Central memory CD8-positive, alpha-beta T cell (primary cell): Measurements from ENCODE around the gene SPATA18.

ENCODE experiments used
- ATAC-seq: fragments of 150-1000 bp; cut with Tn5 transposase; replicated peaks from 2 replicates; pipeline ENCODE4 v1.10.0; 2022; ENCODE audit warnings: mild to moderate bottlenecking, moderate FRiP score, moderate number of reproducible peaks; ENCODE audit not compliant: poor library complexity, severe bottlenecking; ENCODE audit errors: extremely low read depth
- DNase-seq, 2 donors: peaks; one replicate each; pipeline ENCODE4 v3.0.0; 2021; ENCODE audit warnings: low spot score in 2 of 2
- H3K27ac Mint-ChIP-seq: one replicate; pipeline ENCODE4 v1.8.0; 2022; ENCODE audit warnings: low read depth, mild to moderate bottlenecking, moderate library complexity, mixed read lengths
- H3K27me3 Mint-ChIP-seq: one replicate; pipeline ENCODE4 v1.8.0; 2022; ENCODE audit warnings: mixed read lengths
- H3K36me3 Mint-ChIP-seq: one replicate; pipeline ENCODE4 v1.8.0; 2022; ENCODE audit warnings: mild to moderate bottlenecking, moderate library complexity, mixed read lengths; ENCODE audit not compliant: insufficient read depth
- H3K4me1 Mint-ChIP-seq: one replicate; pipeline ENCODE4 v1.8.0; 2022; ENCODE audit warnings: mixed read lengths
- H3K4me3 Mint-ChIP-seq: one replicate; pipeline ENCODE4 v1.8.0; 2022; ENCODE audit warnings: mild to moderate bottlenecking, moderate library complexity, mixed read lengths
- H3K9me3 Mint-ChIP-seq: one replicate; pipeline ENCODE4 v1.8.0; 2022; ENCODE audit warnings: mixed read lengths

Gene SPATA18

DNA sequence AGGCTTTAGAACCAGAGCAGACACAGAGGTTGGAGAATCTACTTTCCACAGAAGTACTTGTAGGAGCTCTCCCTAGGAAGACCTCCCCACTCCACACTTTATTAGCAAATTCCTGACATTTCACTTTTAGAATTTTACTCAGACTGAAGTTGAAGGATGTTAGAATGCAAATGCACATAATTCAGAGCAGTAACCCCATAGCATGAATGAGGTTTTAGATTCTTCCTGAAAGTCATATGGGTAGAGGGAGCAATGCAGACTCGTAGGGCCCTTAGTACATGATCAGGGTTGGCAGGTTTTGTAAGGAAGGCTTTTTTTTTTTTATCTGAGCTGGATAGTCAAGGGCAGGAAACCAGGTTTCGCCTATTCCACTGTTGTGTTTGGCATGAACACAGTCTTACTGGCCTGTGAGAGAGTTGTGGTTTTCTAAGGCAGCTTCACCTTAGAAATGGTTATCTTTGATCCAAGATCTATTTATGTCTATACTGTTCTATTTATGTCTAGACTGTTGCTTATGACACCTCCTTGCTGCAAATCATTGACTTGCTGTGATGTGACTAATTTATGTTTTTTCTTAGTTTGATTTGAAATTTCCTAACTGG, 48.9 kb downstream of the SPATA18 start:
- ATAC-seq (no peak), DNase-seq (no peak)
- Mint-ChIP-seq H3K27ac (no peak overlapping the region), H3K9me3 (no peaks in the 10 kb centered on the region), H3K4me3 (no peak overlapping the region), H3K36me3 (no peaks in the 10 kb centered on the region), H3K4me1 (no peaks in the 10 kb centered on the region), H3K27me3 (no peaks in the 10 kb centered on the region)

DNA sequence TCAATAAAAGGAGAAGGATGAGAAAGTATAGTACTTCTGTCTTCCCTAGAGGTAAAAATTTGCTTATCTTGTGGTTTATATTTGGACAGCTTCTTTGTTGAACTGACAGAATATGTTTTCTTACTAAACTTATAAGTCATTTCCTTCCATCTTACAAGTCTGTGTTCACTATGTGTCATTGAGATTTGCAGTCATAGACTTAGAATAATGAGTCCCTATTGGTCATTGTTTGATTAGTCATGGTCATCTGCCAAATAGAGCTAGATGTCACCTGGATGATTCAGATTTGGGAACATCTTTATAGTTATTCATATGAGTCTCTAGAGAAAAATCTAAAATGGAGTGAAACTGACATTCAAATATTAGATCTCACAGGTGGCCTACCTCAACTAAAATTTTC, 51.5 kb downstream of the SPATA18 start:
- Mint-ChIP-seq H3K4me1 (no peaks in the 10 kb centered on the region), H3K4me3 (no peak overlapping the region), H3K27ac (no peak overlapping the region), H3K9me3 (no peaks in the 10 kb centered on the region), H3K36me3 (no peaks in the 10 kb centered on the region), H3K27me3 (no peaks in the 10 kb centered on the region)
- ATAC-seq (no peak), DNase-seq (no peak)

DNA sequence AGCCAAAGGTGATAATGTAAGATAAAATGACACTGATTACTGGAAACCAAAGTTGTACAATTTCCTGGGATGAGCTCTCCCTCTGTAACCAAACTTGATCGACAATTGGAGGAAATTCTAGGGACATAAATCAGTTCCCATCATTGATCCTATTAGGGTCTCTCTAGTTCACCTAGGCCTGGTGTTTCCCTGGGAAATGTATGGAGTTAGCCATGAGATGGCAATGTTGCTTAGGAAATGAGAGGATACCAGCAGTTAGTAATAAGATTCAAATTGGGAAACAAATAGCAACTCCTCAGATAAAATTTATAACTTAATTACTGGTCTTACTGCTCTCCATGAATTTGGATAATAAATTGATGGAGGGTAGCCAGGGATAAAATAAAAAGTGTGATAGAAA, 52.2 kb downstream of the SPATA18 start:
- no peaks in the 10 kb centered on the region for H3K36me3 Mint-ChIP-seq
- H3K4me1 Mint-ChIP-seq: no peaks in the 10 kb centered on the region
- H3K27ac Mint-ChIP-seq: no peak overlapping the region
- peaks cover 3% of the 10 kb centered on the region for H3K27me3 Mint-ChIP-seq
- ATAC-seq (no peak), DNase-seq (no peak)
- no peaks in the 10 kb centered on the region for H3K9me3 Mint-ChIP-seq
- H3K4me3 Mint-ChIP-seq: no peak overlapping the region

DNA sequence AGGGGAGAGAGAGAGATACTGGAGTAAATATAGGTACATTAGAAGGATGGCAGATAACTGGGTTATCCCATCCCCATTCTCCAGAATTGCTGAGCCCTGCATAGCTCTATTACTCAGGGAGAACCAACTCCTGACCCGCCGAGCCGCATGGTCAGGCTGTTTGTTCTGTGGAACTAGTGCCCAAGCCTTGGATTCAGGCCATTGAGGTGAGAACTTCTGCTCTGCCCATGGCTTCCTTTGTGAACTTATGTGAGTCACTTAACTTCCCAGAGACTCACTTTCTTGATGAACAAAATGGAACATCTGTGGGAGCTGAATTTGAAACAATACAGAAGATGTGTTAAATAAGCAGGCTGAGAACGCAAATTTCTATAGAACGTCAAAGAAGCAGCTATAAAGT, 54.2 kb downstream of the SPATA18 start:
- DNase-seq: no peak
- no peak overlapping the region for H3K4me3 Mint-ChIP-seq
- H3K36me3 Mint-ChIP-seq: no peaks in the 10 kb centered on the region
- no peaks in the 10 kb centered on the region for H3K4me1 Mint-ChIP-seq
- ATAC-seq: no peak
- H3K27ac Mint-ChIP-seq: no peak overlapping the region
- no peaks in the 10 kb centered on the region for H3K9me3 Mint-ChIP-seq
- H3K27me3 Mint-ChIP-seq: peaks cover 9% of the 10 kb centered on the region

DNA sequence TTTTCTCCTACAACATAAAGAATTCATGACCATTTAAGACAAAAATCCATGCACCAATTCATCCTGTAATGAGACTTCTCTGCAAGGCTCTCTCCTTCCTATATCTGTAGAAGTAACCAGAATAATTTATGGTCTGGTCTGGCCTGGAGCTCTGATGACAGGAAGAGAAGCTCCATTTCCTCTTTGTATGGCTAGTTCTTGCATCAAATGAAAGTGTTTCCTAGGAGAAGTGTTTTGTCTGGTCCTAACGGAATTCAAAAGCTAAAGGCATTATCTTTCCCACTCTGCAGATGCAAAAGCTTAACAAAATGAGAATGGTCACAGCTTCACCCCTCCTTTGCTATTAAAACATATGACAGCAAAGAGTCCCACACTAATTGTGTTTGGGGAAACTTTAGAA, 55.1 kb downstream of the SPATA18 start:
- no peak for ATAC-seq
- no peaks in the 10 kb centered on the region for H3K4me1 Mint-ChIP-seq
- H3K9me3 Mint-ChIP-seq: no peaks in the 10 kb centered on the region
- DNase-seq: no peak
- H3K27me3 Mint-ChIP-seq: peaks cover 9% of the 10 kb centered on the region
- no peak overlapping the region for H3K4me3 Mint-ChIP-seq
- H3K36me3 Mint-ChIP-seq: no peaks in the 10 kb centered on the region
- no peak overlapping the region for H3K27ac Mint-ChIP-seq

DNA sequence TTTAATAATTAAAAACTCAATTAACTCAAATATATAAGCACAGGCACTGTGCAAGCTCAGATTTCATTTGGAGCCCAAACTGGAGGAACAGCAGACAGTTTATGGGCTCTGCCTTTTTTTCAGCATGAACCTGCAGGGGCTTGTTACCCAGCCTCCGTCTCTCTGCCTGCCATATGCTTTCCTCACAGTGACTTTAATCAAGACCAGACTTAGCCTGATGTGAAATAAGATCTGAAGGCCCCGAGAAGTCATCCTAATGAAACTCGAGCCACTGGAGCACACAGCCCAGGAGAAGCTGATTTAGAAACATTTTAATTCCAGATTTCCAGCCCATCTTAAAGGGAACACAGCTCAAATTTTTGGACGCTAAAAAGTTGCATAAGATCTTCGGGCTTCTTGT, 55.6 kb downstream of the SPATA18 start:
- Mint-ChIP-seq H3K4me3 (no peak overlapping the region), H3K36me3 (no peaks in the 10 kb centered on the region), H3K27me3 (peaks cover 9% of the 10 kb centered on the region), H3K4me1 (no peaks in the 10 kb centered on the region), H3K9me3 (no peaks in the 10 kb centered on the region), H3K27ac (no peak overlapping the region)
- ATAC-seq (no peak), DNase-seq (no peak)

DNA sequence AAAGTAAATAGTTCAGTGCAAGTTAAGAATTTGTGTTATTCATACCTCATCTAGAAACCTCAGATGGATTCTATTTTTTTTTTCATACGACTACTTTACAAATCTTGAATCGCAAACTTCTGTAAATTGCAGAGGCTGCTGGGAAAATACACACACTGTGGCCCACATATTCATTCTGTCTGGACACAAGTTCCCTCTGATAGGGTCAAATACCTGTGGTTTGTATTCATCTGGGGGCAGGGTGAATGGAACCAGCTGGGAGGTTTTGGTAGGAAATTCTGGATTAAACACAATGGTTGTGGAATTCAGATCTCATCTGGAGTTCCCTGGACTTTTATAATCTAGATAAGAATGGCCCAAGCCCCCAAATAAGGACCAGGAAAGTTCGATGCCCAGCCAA, 56.2 kb downstream of the SPATA18 start:
- H3K4me1 Mint-ChIP-seq: no peaks in the 10 kb centered on the region
- H3K4me3 Mint-ChIP-seq: no peak overlapping the region
- no peak for DNase-seq
- ATAC-seq: no peak
- H3K27me3 Mint-ChIP-seq: peaks cover 9% of the 10 kb centered on the region
- no peaks in the 10 kb centered on the region for H3K36me3 Mint-ChIP-seq
- H3K9me3 Mint-ChIP-seq: no peaks in the 10 kb centered on the region
- no peak overlapping the region for H3K27ac Mint-ChIP-seq

DNA sequence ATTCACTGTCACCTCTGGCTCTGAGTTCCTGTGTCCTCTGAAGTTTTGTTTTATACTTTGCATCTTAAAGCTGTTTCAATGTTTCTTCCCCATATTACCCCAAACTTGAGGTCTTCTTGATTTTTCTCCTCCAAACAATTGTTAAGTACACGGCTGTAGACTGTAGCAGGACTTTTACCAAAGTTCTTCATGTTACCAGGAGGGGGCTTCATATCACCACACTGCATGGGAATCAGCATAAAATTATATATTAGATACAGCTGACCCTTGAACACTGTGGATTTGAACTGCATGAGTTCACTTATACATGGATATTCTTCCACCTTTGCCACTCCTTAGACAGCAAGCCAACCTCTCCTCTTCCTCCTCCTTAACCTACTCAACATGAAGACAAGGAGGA, 56.6 kb downstream of the SPATA18 start:
- Mint-ChIP-seq H3K4me1 (no peaks in the 10 kb centered on the region), H3K4me3 (no peak overlapping the region), H3K36me3 (no peaks in the 10 kb centered on the region), H3K27ac (no peak overlapping the region), H3K9me3 (no peaks in the 10 kb centered on the region), H3K27me3 (peaks cover 9% of the 10 kb centered on the region)
- ATAC-seq (no peak), DNase-seq (no peak)

DNA sequence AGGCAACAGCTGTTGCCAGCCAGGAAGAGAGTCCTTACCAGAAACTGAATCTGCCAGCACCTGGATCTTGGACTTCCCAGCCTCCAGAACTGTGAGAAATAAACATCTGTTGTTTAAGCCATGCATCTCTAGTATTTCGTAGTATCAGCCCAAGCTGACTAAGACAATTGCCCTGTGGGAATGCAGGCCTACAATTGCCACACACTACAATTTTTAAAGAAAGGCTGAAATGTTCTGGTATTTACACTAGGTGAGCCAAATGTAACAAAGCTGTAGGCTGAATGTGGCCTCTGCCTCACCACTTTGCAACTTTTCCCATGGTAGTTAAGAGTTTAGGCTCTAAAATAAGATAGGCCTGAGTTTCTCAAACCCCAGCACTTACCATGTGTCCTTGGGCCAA, 59.1 kb downstream of the SPATA18 start:
- no peak for ATAC-seq
- no peak for DNase-seq
- Mint-ChIP-seq H3K27ac (no peak overlapping the region), H3K27me3 (peaks cover 9% of the 10 kb centered on the region), H3K4me3 (no peak overlapping the region), H3K9me3 (no peaks in the 10 kb centered on the region), H3K36me3 (no peaks in the 10 kb centered on the region), H3K4me1 (no peaks in the 10 kb centered on the region)

DNA sequence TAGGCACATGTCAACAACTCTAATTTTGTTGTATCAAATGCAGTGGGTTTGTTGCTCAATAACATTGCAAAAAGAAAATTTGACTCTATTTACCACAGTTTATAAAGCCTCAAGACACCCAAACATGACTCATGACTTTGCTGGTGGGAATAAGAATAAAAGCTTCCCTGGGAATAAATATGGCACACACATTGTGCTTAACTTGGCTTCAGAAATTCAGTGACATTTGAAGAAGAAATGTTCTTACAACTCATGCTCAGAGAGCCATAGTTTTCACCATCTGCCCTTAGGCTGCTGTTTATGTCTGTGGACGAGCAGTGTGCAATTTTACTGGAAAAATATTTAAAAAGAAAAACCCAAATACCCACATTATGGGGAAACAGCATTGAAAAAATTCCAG, 60.9 kb downstream of the SPATA18 start:
- H3K27me3 Mint-ChIP-seq: peaks cover 9% of the 10 kb centered on the region

DNA sequence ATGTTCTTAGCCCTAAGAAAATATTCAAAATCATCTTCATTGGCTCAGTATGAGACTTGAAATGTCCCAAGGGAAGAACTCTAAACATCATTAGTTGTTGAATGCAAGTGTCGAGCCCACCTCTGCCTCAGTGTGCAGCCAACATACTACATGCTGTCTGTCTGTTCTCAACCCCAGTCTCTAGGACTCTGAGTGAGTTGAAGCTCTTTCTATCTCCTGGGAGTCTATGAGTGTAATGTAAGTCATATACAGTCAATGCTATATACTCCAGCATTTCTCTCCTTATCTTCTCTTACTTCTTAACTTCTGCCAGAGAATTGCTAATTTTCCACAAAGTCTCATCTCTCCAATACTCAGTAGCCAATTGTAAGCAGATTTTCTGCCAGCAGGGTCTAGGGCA, 61.3 kb downstream of the SPATA18 start:
- Mint-ChIP-seq H3K4me1 (no peaks in the 10 kb centered on the region), H3K36me3 (no peaks in the 10 kb centered on the region), H3K9me3 (no peaks in the 10 kb centered on the region), H3K27ac (no peak overlapping the region), H3K4me3 (no peak overlapping the region), H3K27me3 (peaks cover 9% of the 10 kb centered on the region)
- ATAC-seq (no peak), DNase-seq (no peak)

More for the DNA sequence above, 60.9 kb downstream of the SPATA18 start:
- Mint-ChIP-seq H3K4me1 (no peaks in the 10 kb centered on the region), H3K9me3 (no peaks in the 10 kb centered on the region), H3K36me3 (no peaks in the 10 kb centered on the region), H3K27ac (no peak overlapping the region), H3K4me3 (no peak overlapping the region)
- DNase-seq (no peak), ATAC-seq (no peak)

DNA sequence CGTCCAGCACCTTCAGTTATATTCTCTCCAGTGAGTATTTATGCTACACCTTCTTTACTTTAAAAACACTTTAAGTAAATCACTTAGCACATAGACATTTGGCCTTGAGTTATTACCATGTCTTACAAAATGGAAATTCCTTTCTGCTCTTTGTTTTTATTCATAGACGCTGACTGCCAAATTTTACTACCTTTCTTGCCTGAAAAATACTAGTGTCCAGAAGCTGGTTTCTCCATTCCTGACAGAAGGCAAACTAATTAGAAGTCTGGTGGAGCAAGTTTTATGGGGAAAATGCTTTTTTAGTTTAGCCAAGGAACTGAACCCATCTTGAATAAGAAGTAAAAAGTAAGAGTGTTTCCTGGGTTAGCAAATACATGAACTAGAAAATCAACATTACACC, 65.5 kb downstream of the SPATA18 start:
- Mint-ChIP-seq H3K36me3 (no peaks in the 10 kb centered on the region), H3K4me3 (no peak overlapping the region), H3K27me3 (no peaks in the 10 kb centered on the region), H3K9me3 (no peaks in the 10 kb centered on the region), H3K27ac (no peak overlapping the region), H3K4me1 (no peaks in the 10 kb centered on the region)
- no peak for DNase-seq
- ATAC-seq: no peak

DNA sequence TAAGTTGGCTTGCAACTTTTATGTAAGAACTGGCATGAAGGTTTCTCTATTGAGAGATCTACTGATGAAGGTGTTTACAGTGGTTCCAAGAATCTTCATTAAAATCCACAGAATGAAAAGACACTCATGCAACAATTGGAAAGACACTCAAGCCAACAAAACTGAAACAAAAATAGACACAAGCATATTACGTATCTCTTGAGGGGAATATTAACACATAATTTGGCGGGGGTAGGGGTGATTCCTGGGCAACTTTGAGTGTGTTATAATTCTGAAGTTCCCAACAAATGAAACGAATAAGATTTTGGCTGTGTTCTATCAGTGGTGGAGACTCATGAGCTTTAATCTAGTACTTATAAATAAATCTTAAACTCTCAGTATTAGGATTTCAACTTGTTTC, 75.1 kb downstream of the SPATA18 start:
- H3K27ac Mint-ChIP-seq: no peak overlapping the region
- H3K36me3 Mint-ChIP-seq: no peaks in the 10 kb centered on the region
- DNase-seq: no peak
- no peak overlapping the region for H3K4me3 Mint-ChIP-seq
- H3K9me3 Mint-ChIP-seq: no peaks in the 10 kb centered on the region
- ATAC-seq: no peak
- peaks cover 15% of the 10 kb centered on the region for H3K27me3 Mint-ChIP-seq
- H3K4me1 Mint-ChIP-seq: no peaks in the 10 kb centered on the region

DNA sequence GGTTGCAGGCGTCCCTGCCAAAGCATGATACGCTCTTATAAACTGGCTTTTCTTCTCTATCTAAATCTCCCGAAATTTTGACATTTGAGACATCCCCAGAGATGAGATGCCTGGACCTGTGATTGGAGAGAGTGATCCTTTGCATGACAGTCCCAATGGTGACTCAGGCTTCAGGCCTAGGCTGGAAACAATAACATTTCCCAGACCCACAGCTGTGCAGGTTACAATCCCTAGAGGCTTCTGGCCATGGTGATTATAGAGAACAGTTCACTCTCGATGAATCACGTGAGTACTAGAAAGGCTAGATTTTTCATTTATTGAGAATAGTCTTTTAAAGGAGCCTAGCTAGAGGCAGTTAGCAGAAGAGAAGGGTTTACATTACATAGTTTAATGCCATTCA, 75.9 kb downstream of the SPATA18 start:
- no peak for ATAC-seq
- Mint-ChIP-seq H3K9me3 (no peaks in the 10 kb centered on the region), H3K27me3 (peaks cover 15% of the 10 kb centered on the region), H3K27ac (no peak overlapping the region), H3K4me3 (no peak overlapping the region), H3K36me3 (no peaks in the 10 kb centered on the region), H3K4me1 (no peaks in the 10 kb centered on the region)
- DNase-seq: no peak
